Kasumi-1 (cell line): ENCODE results near the gene SLC11A1.
A peak's percentile ranks its signal among the peaks of the same experiment; 100 is the strongest.

Source experiments
- DNase-seq, 2 experiments: peaks; one replicate each; lab custom pipeline; 2025; lab: John Stamatoyannopoulos, UW

The SLC11A1 gene

GRCh38 chr2:218394298-218395089 is 12.4 kb downstream of the SLC11A1 start:
- DNase-seq = peak in 1 of 2 experiments; percentile 0

GRCh38 chr2:218395090-218395444 is 13.0 kb downstream of the SLC11A1 start:
- DNase-seq = no peak

- DNase-seq = no peak
These were observed 13.4 kb downstream of the SLC11A1 start for GRCh38 chr2:218395456-218395825.

- peak; percentile 78 to 84 for DNase-seq
These were observed 14.0 kb downstream of the SLC11A1 start for GRCh38 chr2:218395826-218396687.

GRCh38 chr2:218396688-218397462 is 14.8 kb downstream of the SLC11A1 start:
- DNase-seq = peak; percentile 14 to 17

- DNase-seq = no peak
These were observed 15.4 kb downstream of the SLC11A1 start for GRCh38 chr2:218397463-218397819.

- DNase-seq = peak; percentile 31 to 46
These were observed 15.9 kb downstream of the SLC11A1 start for GRCh38 chr2:218397820-218398436.

GRCh38 chr2:218398437-218399390 is 16.6 kb downstream of the SLC11A1 start:
- peak in 1 of 2 experiments; percentile 23 for DNase-seq

GRCh38 chr2:218399391-218400166 is 17.5 kb downstream of the SLC11A1 start, which contains the start of gene CTDSP1:
Gene CTDSP1 (plus strand): TSS chr2:218399868. CDS start chr2:218400091, 223 bp downstream.
- DNase-seq = peak; percentile 65 to 82

- DNase-seq = peak in 1 of 2 experiments; percentile 8
These were observed 18.3 kb downstream of the SLC11A1 start for GRCh38 chr2:218400167-218400929.

GRCh38 chr2:218400930-218401881 is 19.1 kb downstream of the SLC11A1 start:
- DNase-seq = no peak

- DNase-seq = peak; percentile 8 to 21
These were observed 19.8 kb downstream of the SLC11A1 start for GRCh38 chr2:218401890-218402289.

GRCh38 chr2:218402491-218402901 is 20.4 kb downstream of the SLC11A1 start:
- no peak for DNase-seq

- no peak for DNase-seq
These were observed 20.9 kb downstream of the SLC11A1 start for GRCh38 chr2:218402911-218403411.

- DNase-seq = no peak
These were observed 21.7 kb downstream of the SLC11A1 start for GRCh38 chr2:218403810-218404209.

- DNase-seq = no peak
These were observed 22.4 kb downstream of the SLC11A1 start for GRCh38 chr2:218404351-218405085.
